K562 (cell line): ENCODE data around the gene CD300LD. TPM values are rescaled to one million over a fixed set of nuclear protein-coding genes. Genes with fewer than 3 reads are reported as not detected.

Experiments
- E2F6 ChIP-seq, 2 experiments: IDR thresholded peaks; 2 replicates each; pipeline ENCODE4 v1.6.1; 2011; ENCODE audit warnings: borderline replicate concordance in 1 of 2, control low read depth in 1 of 2, low read depth in 1 of 2, low read length in 1 of 2, mild to moderate bottlenecking in 1 of 2, mixed read lengths in 1 of 2, moderate library complexity in 1 of 2; ENCODE audit not compliant: insufficient read depth in 1 of 2, insufficient read length in 1 of 2, poor library complexity in 1 of 2, severe bottlenecking in 1 of 2; ENCODE audit errors: extremely low read depth in 1 of 2
- EP400 ChIP-seq: fragments of 450-650 bp; IDR thresholded peaks from 2 replicates; pipeline ENCODE4 v1.6.1; 2017; ENCODE audit warnings: antibody characterized with exemption, mild to moderate bottlenecking, moderate library complexity
- NFYB ChIP-seq: IDR thresholded peaks from 2 replicates; pipeline ENCODE4 v1.6.1; 2011; ENCODE audit warnings: mild to moderate bottlenecking, moderate library complexity; ENCODE audit not compliant: insufficient read length; ENCODE audit errors: extremely low read depth
- PBX2 ChIP-seq, 2 experiments: IDR thresholded peaks in 1 of 2; conservative IDR thresholded peaks in 1 of 2; 2 replicates each; pipeline ENCODE4 v1.6.1; 2016; ENCODE audit warnings: low read depth in 2 of 2, mild to moderate bottlenecking in 1 of 2, missing compliant biosample characterization in 1 of 2, missing genetic modification characterization in 1 of 2, moderate library complexity in 1 of 2
- POU5F1 ChIP-seq: fragments of 150-350 bp; IDR thresholded peaks from 2 replicates; pipeline ENCODE4 v1.6.1; 2014; ENCODE audit warnings: borderline replicate concordance, low read length, low read depth, mild to moderate bottlenecking; ENCODE audit not compliant: partially characterized antibody
- STAT6 ChIP-seq: sonication (generic); formaldehyde crosslinking; IDR thresholded peaks from 2 replicates; pipeline ENCODE4 v1.8.1; 2023; ENCODE audit warnings: mild to moderate bottlenecking, missing genetic modification reagents
- YY1 ChIP-seq, 3 experiments: IDR thresholded peaks; 2 replicates each; pipeline ENCODE4 v1.6.1; 2011; ENCODE audit warnings: low read length in 2 of 3, mild to moderate bottlenecking in 2 of 3, moderate library complexity in 2 of 3, borderline replicate concordance in 1 of 3, control low read depth in 1 of 3, low read depth in 1 of 3; ENCODE audit not compliant: insufficient read depth in 3 of 3, insufficient replicate concordance in 2 of 3, control insufficient read depth in 1 of 3, insufficient read length in 1 of 3; ENCODE audit errors: extremely low read depth in 1 of 3
- ZBTB9 ChIP-seq: fragments of 450-650 bp; formaldehyde crosslinking; IDR thresholded peaks from 2 replicates; pipeline ENCODE4 v1.4.0; 2020; ENCODE audit warnings: mild to moderate bottlenecking, moderate library complexity
- polyA plus RNA-seq, 8 experiments: library from polyadenylated mRNA; depleted of rRNA in 4 of 8; stranded (reverse) in 5 of 8; unstranded in 3 of 8; fragments of >200 nt; fragmentation: Nextera tagmentation in 2 of 8; fragmentation: Illumina TruSeq in 1 of 8; extraction: Ambion mirVana in 2 of 8; extraction: Trizol in 1 of 8; gene quantifications; 2 replicates each; pipeline versions ENCODE4 v1.2.1 to v1.2.3, GENCODE V29; 2011 to 2014; ENCODE audit warnings: inconsistent platforms in 1 of 8, missing spikeins in 1 of 8
- total RNA-seq, 7 experiments: library from RNA; depleted of rRNA in 6 of 7; stranded (reverse); fragments of >200 nt in 6 of 7; fragmentation: Illumina TruSeq in 2 of 7; extraction: Trizol in 2 of 7; gene quantifications; 2 replicates each; pipeline versions ENCODE4 v1.2.1 to v1.2.3, GENCODE V29; 2011 to 2021; ENCODE audit warnings: low replicate concordance in 1 of 7

Gene CD300LD
- total and polyA plus RNA-seq, 9 of the 15 experiments (the other 6 are each of a cell fraction or from before 2014, with no cell fraction given), result not detected

- TF ChIP-seq YY1 (IDR thresholded peaks at IDR 0.05; ENCODE audit: borderline replicate concordance in 1 of 3, control insufficient read depth in 1 of 3, extremely low read depth in 1 of 3, insufficient read depth in 3 of 3, insufficient read length in 1 of 3, insufficient replicate concordance in 2 of 3, low read depth in 1 of 3, low read length in 2 of 3) (peak; percentile 47 to 91 (median 74)), PBX2 (CRISPR knock-in tag; IDR thresholded peaks at IDR 0.05; ENCODE audit: low read depth) (no peak), PBX2 (tag; conservative IDR thresholded peaks at IDR 0.05; ENCODE audit: low read depth) (peak; percentile 52; the same call in 1 of the 2 replicates), STAT6 (CRISPR knock-in tag) (no peak), ZBTB9 (CRISPR knock-in tag) (no peak), EP400 (0 out of 2 replicates have a peak, but pooled peaks have one; percentile 18), NFYB (peak; percentile 9), E2F6 (IDR thresholded peaks at IDR 0.05; ENCODE audit: borderline replicate concordance in 1 of 2, extremely low read depth in 1 of 2, insufficient read depth in 1 of 2, insufficient read length in 1 of 2, low read depth in 1 of 2, low read length in 1 of 2, poor library complexity in 1 of 2, severe bottlenecking in 1 of 2) (peak in 1 of 2 experiments; percentile 50), POU5F1 (no peak)
These were observed 60.0 kb downstream of the CD300LD start (continued) for GRCh38 chr17:74532115-74532514.
